ENCODE data around the gene BSCL2. TPM values are rescaled to one million over a fixed set of nuclear protein-coding genes. Genes with fewer than 3 reads are reported as not detected.

Gene BSCL2
- polyA plus RNA-seq, 4 donors = 31.2 to 69.7 (median 50.4) TPM

DNA sequence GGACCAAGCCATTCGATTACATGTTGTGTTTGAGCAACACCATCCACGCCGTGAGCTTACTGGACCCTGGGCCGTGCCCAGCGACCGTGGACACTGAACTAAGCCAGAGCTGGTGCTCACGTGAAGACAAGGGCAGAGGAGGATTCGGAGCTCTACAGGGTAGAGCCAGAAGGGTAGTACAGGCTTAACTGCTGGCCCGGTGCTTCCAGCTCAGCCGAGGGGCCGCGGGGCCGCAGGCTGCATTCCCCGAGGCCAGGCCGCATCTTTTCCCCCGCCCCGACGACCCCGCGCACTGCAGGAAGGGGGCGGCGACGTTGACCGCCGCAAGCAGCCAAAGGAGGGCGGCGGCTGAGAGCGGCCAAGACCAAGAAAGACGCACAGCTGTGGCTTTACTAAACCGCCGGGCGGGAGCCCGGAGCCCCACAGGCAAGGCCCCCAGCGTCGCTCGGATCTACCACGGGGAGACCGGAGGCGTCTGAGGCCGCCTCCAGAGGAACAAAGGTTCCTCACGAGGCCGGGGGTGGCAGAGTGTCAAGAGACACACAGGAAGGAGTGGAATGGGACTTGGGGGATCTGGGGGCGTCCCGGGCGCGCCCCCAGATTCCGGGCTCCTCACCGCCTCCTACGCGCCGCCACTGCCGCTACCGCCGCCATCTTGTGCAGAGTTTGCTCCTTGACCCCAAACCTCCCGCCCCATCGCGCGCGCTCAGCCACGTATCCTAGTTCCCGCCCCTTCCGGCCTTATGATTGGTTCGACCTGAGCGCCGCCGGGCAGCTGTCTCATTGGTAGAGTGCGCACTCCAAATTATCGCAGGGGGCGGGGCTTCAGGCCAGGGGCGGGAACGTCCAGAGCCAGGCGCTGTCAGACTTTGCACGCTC is 61.0 kb downstream of the BSCL2 start, which contains the start of gene GANAB:
Gene GANAB (minus strand): TSS at position 668 of the 879 bp plus-strand sequence. CDS start 14 bp downstream, at position 654.
- no peak for FAIRE-seq
- WGBS, 3 donors = 0 to 1% (median 0%) methylated on average over 68 to 73 of the region's 73 CpGs
- H3K9me3 ChIP-seq (ENCODE audit: control insufficient read depth in 2 of 2, insufficient read depth in 1 of 2, low read depth in 1 of 2, low read length in 1 of 2) = no peaks in the 10 kb centered on the region

DNA sequence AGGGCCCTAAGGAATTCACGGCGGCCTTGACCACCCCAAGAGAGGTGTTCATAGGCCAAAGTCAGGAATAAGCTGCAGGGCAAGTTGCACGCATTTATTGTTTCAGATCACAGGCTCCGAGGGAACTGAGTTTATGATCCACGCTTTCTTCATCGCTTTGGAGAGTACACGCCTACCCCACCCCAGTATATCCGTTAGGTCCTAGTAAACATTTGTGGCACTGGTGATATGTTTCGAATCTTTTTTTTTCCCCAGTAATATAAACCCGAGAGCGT is 61.6 kb downstream of the BSCL2 start:
- H3K36me3 ChIP-seq (ENCODE audit: control insufficient read depth in 3 of 3, insufficient read depth in 2 of 3, low read depth in 1 of 3, low read length in 3 of 3) = peaks cover 0 to 54% (median 3%) of the 10 kb centered on the region in 3 donors
- DNase-seq = peak in 1 of 2 donors; percentile 17
- no peaks in the 10 kb centered on the region for H3K9me3 ChIP-seq (ENCODE audit: control insufficient read depth in 2 of 2, insufficient read depth in 1 of 2, low read depth in 1 of 2, low read length in 1 of 2)
- peaks cover 5 to 17% (median 6%) of the 10 kb centered on the region in 3 donors for H3K4me1 ChIP-seq (ENCODE audit: control insufficient read depth in 3 of 3, insufficient read depth in 2 of 3, low read depth in 1 of 3, low read length in 2 of 3)
- no peak for FAIRE-seq
- H3K4me3 ChIP-seq (ENCODE audit: low read depth in 1 of 3, low read length in 3 of 3) = peak overlapping the region; percentile 65 to 99 (median 97)
- no peaks in the 10 kb centered on the region for H3K27me3 ChIP-seq (ENCODE audit: control insufficient read depth in 3 of 3, insufficient read depth in 3 of 3, low read length in 3 of 3)
- H3K27ac ChIP-seq (ENCODE audit: low read depth in 1 of 3, low read length in 2 of 3) = peak overlapping the region; percentile 66 to 97 (median 88)
- WGBS, 3 donors = 5 to 11% (median 8%) methylated on average over 11 of the region's 11 CpGs

More for the DNA sequence above, 61.0 kb downstream of the BSCL2 start, which contains the start of gene GANAB:
- Histone ChIP-seq H3K4me1 (ENCODE audit: control insufficient read depth in 3 of 3, insufficient read depth in 2 of 3, low read depth in 1 of 3, low read length in 2 of 3) (peaks cover 5 to 17% (median 6%) of the 10 kb centered on the region in 3 donors), H3K36me3 (ENCODE audit: control insufficient read depth in 3 of 3, insufficient read depth in 2 of 3, low read depth in 1 of 3, low read length in 3 of 3) (peaks cover 0 to 54% (median 3%) of the 10 kb centered on the region in 3 donors), H3K27me3 (ENCODE audit: control insufficient read depth in 3 of 3, insufficient read depth in 3 of 3, low read length in 3 of 3) (no peaks in the 10 kb centered on the region), H3K27ac (ENCODE audit: low read depth in 1 of 3, low read length in 2 of 3) (peak within 1 kb of the TSS; percentile 66 to 97 (median 88)), H3K4me3 (ENCODE audit: low read depth in 1 of 3, low read length in 3 of 3) (peak within 1 kb of the TSS; percentile 65 to 99 (median 97))
- peak; percentile 99 for DNase-seq

DNA sequence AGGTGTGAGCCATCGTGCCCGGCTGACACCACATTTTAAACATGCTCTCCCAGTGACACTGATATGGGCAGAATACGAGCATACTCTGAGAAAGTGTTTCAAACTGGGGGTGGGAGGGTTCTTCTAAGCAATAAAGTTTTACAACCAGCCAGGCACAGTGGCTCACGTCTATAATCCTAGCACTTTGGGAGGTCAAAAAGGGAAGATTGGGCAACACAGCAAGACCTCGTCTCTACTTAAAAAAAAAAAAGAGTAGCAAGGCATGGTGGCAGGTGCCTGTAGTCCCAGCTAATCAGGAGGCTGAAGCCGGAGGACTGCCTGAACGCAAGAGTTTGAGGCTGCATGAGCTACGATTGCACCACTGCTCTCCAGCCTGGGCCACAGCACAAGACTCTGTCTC is 63.0 kb downstream of the BSCL2 start:
- Histone ChIP-seq H3K9me3 (ENCODE audit: control insufficient read depth in 2 of 2, insufficient read depth in 1 of 2, low read depth in 1 of 2, low read length in 1 of 2) (no peaks in the 10 kb centered on the region), H3K27ac (ENCODE audit: low read depth in 1 of 3, low read length in 2 of 3) (no peak overlapping the region), H3K36me3 (ENCODE audit: control insufficient read depth in 3 of 3, insufficient read depth in 2 of 3, low read depth in 1 of 3, low read length in 3 of 3) (peaks cover 0 to 52% (median 3%) of the 10 kb centered on the region in 3 donors), H3K27me3 (ENCODE audit: control insufficient read depth in 3 of 3, insufficient read depth in 3 of 3, low read length in 3 of 3) (no peaks in the 10 kb centered on the region), H3K4me1 (ENCODE audit: control insufficient read depth in 3 of 3, insufficient read depth in 2 of 3, low read depth in 1 of 3, low read length in 2 of 3) (peaks cover 5 to 17% (median 6%) of the 10 kb centered on the region in 3 donors), H3K4me3 (ENCODE audit: low read depth in 1 of 3, low read length in 3 of 3) (no peak overlapping the region)
- FAIRE-seq (no peak), DNase-seq (no peak)
- WGBS, 3 donors = 61 to 74% (median 72%) methylated on average over 8 of the region's 8 CpGs

Other genes with a start within 250 kb of the BSCL2 start
- 100 to 1,000 TPM in 1 of 4 donors, 10 to 100 TPM in 3; 72.1 to 110 (median 86.8) TPM for gene AHNAK, start 160.6 kb downstream of the BSCL2 start, polyA plus RNA-seq
- 1,000 to 10,000 TPM; 1,124 to 2,500 (median 2,087) TPM for gene EEF1G, start 133.5 kb downstream of the BSCL2 start, polyA plus RNA-seq
- 10 to 100 TPM in 3 of 4 donors, 1 to 10 TPM in 1; 7.8 to 20.1 (median 16.6) TPM for gene TUT1, start 115.9 kb downstream of the BSCL2 start, polyA plus RNA-seq
- gene MTA2, start 105.6 kb downstream of the BSCL2 start, polyA plus RNA-seq = 10 to 100 TPM; 40.5 to 64.7 (median 43.0) TPM
- 10 to 100 TPM; 21.2 to 46.2 (median 35.5) TPM for gene EML3, start 94.6 kb downstream of the BSCL2 start, polyA plus RNA-seq
- gene ROM1, start 94.2 kb downstream of the BSCL2 start, polyA plus RNA-seq = 1 to 10 TPM in 3 of 4 donors, under 1 TPM in 1; 0.54 to 8.4 (median 3.6) TPM
- 10 to 100 TPM; 16.3 to 39.3 (median 30.1) TPM for gene B3GAT3, start 85.4 kb downstream of the BSCL2 start, polyA plus RNA-seq
- gene GANAB, start 60.8 kb downstream of the BSCL2 start, polyA plus RNA-seq = 100 to 1,000 TPM in 2 of 4 donors, 10 to 100 TPM in 2; 38.6 to 310 (median 103) TPM
- gene INTS5, start 54.1 kb downstream of the BSCL2 start, polyA plus RNA-seq = 10 to 100 TPM in 2 of 4 donors, 1 to 10 TPM in 2; 7.3 to 17.0 (median 10.1) TPM
- 100 to 1,000 TPM in 3 of 4 donors, 10 to 100 TPM in 1; 56.7 to 156 (median 135) TPM for gene C11orf98, start 42.2 kb downstream of the BSCL2 start, polyA plus RNA-seq
- 10 to 100 TPM in 2 of 4 donors, 1 to 10 TPM in 2; 7.0 to 18.6 (median 12.1) TPM for gene CSKMT, start 42.1 kb downstream of the BSCL2 start, polyA plus RNA-seq
- 10 to 100 TPM; 11.4 to 34.9 (median 23.4) TPM for gene UQCC3, start 35.8 kb downstream of the BSCL2 start, polyA plus RNA-seq
- gene LBHD1, start 35.2 kb downstream of the BSCL2 start, polyA plus RNA-seq = 1 to 10 TPM; 2.2 to 7.3 (median 6.3) TPM
- 100 to 1,000 TPM; 142 to 224 (median 161) TPM for gene UBXN1, start 28.4 kb downstream of the BSCL2 start, polyA plus RNA-seq
- 1 to 10 TPM in 1 of 4 donors, under 1 TPM in 2, not detected in 1; 0.27 to 5.5 (median 0.55) TPM for gene LRRN4CL, start 17.9 kb downstream of the BSCL2 start, polyA plus RNA-seq
- gene GNG3, start 252 bp upstream of the BSCL2 start, polyA plus RNA-seq = 1 to 10 TPM in 1 of 4 donors, under 1 TPM in 1, not detected in 2; 0.75 to 9.0 TPM
- 10 to 100 TPM; 38.6 to 67.9 (median 44.1) TPM for gene HNRNPUL2, start 20.0 kb upstream of the BSCL2 start, polyA plus RNA-seq
- gene TTC9C, start 21.1 kb upstream of the BSCL2 start, polyA plus RNA-seq = 10 to 100 TPM; 13.5 to 36.9 (median 31.4) TPM
- 1 to 10 TPM in 3 of 4 donors, under 1 TPM in 1; 0.27 to 7.3 (median 4.5) TPM for gene ZBTB3, start 46.7 kb upstream of the BSCL2 start, polyA plus RNA-seq
- gene POLR2G, start 54.2 kb upstream of the BSCL2 start, polyA plus RNA-seq = 100 to 1,000 TPM in 1 of 4 donors, 10 to 100 TPM in 3; 67.5 to 130 (median 85.6) TPM
- gene TAF6L, start 64.0 kb upstream of the BSCL2 start, polyA plus RNA-seq = 10 to 100 TPM; 13.5 to 28.5 (median 16.7) TPM
- gene TMEM179B, start 80.0 kb upstream of the BSCL2 start, polyA plus RNA-seq = 10 to 100 TPM; 46.7 to 79.3 (median 59.2) TPM
- gene TMEM223, start 84.6 kb upstream of the BSCL2 start, polyA plus RNA-seq = 10 to 100 TPM; 15.7 to 31.6 (median 17.5) TPM
- 100 to 1,000 TPM in 2 of 4 donors, 10 to 100 TPM in 2; 48.2 to 188 (median 105) TPM for gene NXF1, start 98.0 kb upstream of the BSCL2 start, polyA plus RNA-seq
- gene STX5, start 124.6 kb upstream of the BSCL2 start, polyA plus RNA-seq = 10 to 100 TPM; 22.6 to 43.4 (median 31.7) TPM
- under 1 TPM in 1 of 4 donors, not detected in 3; 0.83 TPM for gene TEX54, start 125.4 kb upstream of the BSCL2 start, polyA plus RNA-seq
- 10 to 100 TPM; 30.3 to 47.5 (median 35.6) TPM for gene WDR74, start 132.2 kb upstream of the BSCL2 start, polyA plus RNA-seq
- gene SLC3A2, start 173.5 kb upstream of the BSCL2 start, polyA plus RNA-seq = 100 to 1,000 TPM; 124 to 200 (median 175) TPM
- gene CHRM1, start 213.9 kb upstream of the BSCL2 start, polyA plus RNA-seq = 1 to 10 TPM in 1 of 4 donors, under 1 TPM in 1, not detected in 2; 0.65 to 1.1 TPM

Data from small intestine (tissue), 7 donors.